OCI-LY7 (cell line): Measurements from ENCODE around the gene FDX2. TPM values are rescaled to one million over a fixed set of nuclear protein-coding genes. Genes with fewer than 3 reads are reported as not detected.

Source experiments
- BruUV-seq: library from RNA; stranded (reverse); fragments of 400-500 nt; replicated peaks from 2 replicates; lab custom pipeline; 2021; lab: Mats Ljungman, UMichigan
- CTCF ChIA-PET: fragments of 300-600 bp; sonication (Branson Sonifier 250); formaldehyde crosslinking; loops from one replicate; lab custom pipeline; 2022; ENCODE audit warnings: antibody characterized with exemption; ENCODE audit not compliant: unreplicated experiment; lab: Charles Lee
- POLR2A ChIA-PET: fragments of 300-600 bp; sonication (Branson Sonifier 250); formaldehyde crosslinking; loops from one replicate; lab custom pipeline; 2022; ENCODE audit warnings: antibody characterized with exemption; lab: Charles Lee
- DNase-seq: peaks from one replicate; pipeline ENCODE4 v3.0.0-alpha.2; 2015; ENCODE audit warnings: low spot score
- H2AFZ ChIP-seq: fragments of 200-600 bp; sonication (generic), shearing (Covaris generic); 2 replicates; pipeline ENCODE4 v1.6.1; 2014; ENCODE audit warnings: mild to moderate bottlenecking, antibody characterized with exemption, low read length, moderate library complexity
- H3K27ac ChIP-seq: fragments of 200-600 bp; sonication (generic); 2 replicates; pipeline ENCODE4 v1.5.1; 2014; ENCODE audit warnings: mixed run types, low read depth, mild to moderate bottlenecking, moderate library complexity, low read length, inconsistent platforms; ENCODE audit not compliant: poor library complexity, severe bottlenecking
- H3K36me3 ChIP-seq: fragments of 200-600 bp; sonication (generic); 2 replicates; pipeline ENCODE4 v1.6.1; 2014; ENCODE audit warnings: mild to moderate bottlenecking, antibody characterized with exemption, low read length, moderate library complexity, mixed read lengths; ENCODE audit not compliant: insufficient read depth
- H3K4me1 ChIP-seq: fragments of 200-600 bp; sonication (generic); 2 replicates; pipeline ENCODE4 v1.5.1; 2014; ENCODE audit warnings: mild to moderate bottlenecking, low read length; ENCODE audit not compliant: insufficient read depth, poor library complexity, severe bottlenecking
- H3K4me2 ChIP-seq: fragments of 200-600 bp; sonication (generic); 2 replicates; pipeline ENCODE4 v1.6.1; 2014; ENCODE audit warnings: mild to moderate bottlenecking, low read length
- H3K4me3 ChIP-seq: fragments of 200-600 bp; sonication (generic); 2 replicates; pipeline ENCODE4 v1.5.1; 2014; ENCODE audit warnings: mild to moderate bottlenecking, low read depth, low read length; ENCODE audit not compliant: poor library complexity, severe bottlenecking
- H3K79me2 ChIP-seq: fragments of 200-600 bp; sonication (generic); 2 replicates; pipeline ENCODE4 v1.6.1; 2016; ENCODE audit warnings: low read depth, mild to moderate bottlenecking, low read length, moderate library complexity, mixed read lengths; ENCODE audit not compliant: insufficient read depth
- H3K9me2 ChIP-seq: fragments of 200-600 bp; sonication (generic); 2 replicates; pipeline ENCODE4 v1.6.1; 2016; ENCODE audit warnings: mild to moderate bottlenecking, low read length, mixed read lengths; ENCODE audit not compliant: insufficient read depth
- H3K9me3 ChIP-seq: fragments of 200-600 bp; sonication (generic); 2 replicates; pipeline ENCODE4 v1.6.1; 2014; ENCODE audit warnings: mild to moderate bottlenecking, mixed run types, low read length, mixed read lengths
- H4K20me1 ChIP-seq: fragments of 200-600 bp; sonication (generic); 2 replicates; pipeline ENCODE4 v1.6.1; 2014; ENCODE audit warnings: mild to moderate bottlenecking, antibody characterized with exemption, low read length, moderate library complexity, mixed read lengths; ENCODE audit not compliant: insufficient read depth
- CTCF ChIP-seq: fragments of 200-600 bp; sonication (generic); conservative IDR thresholded peaks from 2 replicates; pipeline ENCODE4 v1.5.1; 2014; ENCODE audit warnings: mild to moderate bottlenecking, antibody characterized with exemption, low read length, moderate library complexity, mixed read lengths
- EZH2phosphoT487 ChIP-seq: fragments of 200-600 bp; sonication (generic); IDR thresholded peaks from 2 replicates; pipeline ENCODE4 v1.6.1; 2018; ENCODE audit warnings: low read depth, borderline replicate concordance, mild to moderate bottlenecking, mixed run types, antibody characterized with exemption, low read length, moderate library complexity, mixed read lengths
- intact Hi-C: fragments of 100-400 bp; cut with micrococcal nuclease; formaldehyde crosslinking; loops from one replicate; pipeline ENCODE4 v1.10.0; 2022; ENCODE audit not compliant: unreplicated experiment
- total RNA-seq, 2 experiments: library from RNA; depleted of rRNA in 1 of 2; stranded (reverse); fragments of >200 nt in 1 of 2; shearing (Covaris generic) in 1 of 2; gene quantifications; 2 replicates each; pipeline ENCODE4 v1.2.3, GENCODE V29; 2014 to 2022

Gene FDX2
- total RNA-seq, 2 experiments from 2014 or later: 17.1 to 17.2 TPM

GRCh38 chr19:10271543-10272086, 44.2 kb downstream of the FDX2 start:
- peak; percentile 90 for DNase-seq
- H4K20me1 ChIP-seq: no peaks in the 10 kb centered on the region
- ChIA-PET POLR2A (interaction anchor here (0.6 to 2.4 kb wide), 12 partner anchors 9 to 179 kb away, joined by 3 to 14 read pairs (median 4); partner anchors contain the start of genes ICAM4, ICAM5, RAVER1 and TYK2), CTCF (interaction anchor here (0.8 to 1.3 kb wide), 5 partner anchors 13 to 154 kb away, joined by 3 to 4 read pairs (median 3); no protein-coding TSS in a partner anchor)
- no peak for TF ChIP-seq EZH2phosphoT487
- no peak for TF ChIP-seq CTCF
- peak overlapping the region; percentile 75 for H3K27ac ChIP-seq
- peaks cover 31% of the 10 kb centered on the region for H3K4me1 ChIP-seq
- H3K79me2 ChIP-seq: 0 out of 2 replicates have a peak, but pooled peaks cover 5% of the 10 kb centered on the region
- H3K4me2 ChIP-seq: peak overlapping the region; percentile 86
- BruUV-seq: TSS peak; percentile 90
- peak overlapping the region; percentile 59; the same call in 1 of the 2 replicates for H2AFZ ChIP-seq
- H3K36me3 ChIP-seq: 0 out of 2 replicates have a peak, but pooled peaks cover 3% of the 10 kb centered on the region
- H3K9me2 ChIP-seq: no peaks in the 10 kb centered on the region
- intact Hi-C loops: no loop called here
- H3K4me3 ChIP-seq: peak overlapping the region; percentile 66
- no peaks in the 10 kb centered on the region for H3K9me3 ChIP-seq

GRCh38 chr19:10270616-10271394, 45.0 kb downstream of the FDX2 start, which contains the start of gene ICAM1:
Gene ICAM1, plus strand, starts transcription at chr19:10271120. Its CDS starts 40 bp downstream, at chr19:10271160.
- intact Hi-C loops: no loop called here
- H3K36me3 ChIP-seq: 0 out of 2 replicates have a peak, but pooled peaks cover 3% of the 10 kb centered on the region

More at GRCh38 chr19:10270616-10271394, 45.0 kb downstream of the FDX2 start, which contains the start of gene ICAM1:
- Histone ChIP-seq H2AFZ (peak within 1 kb of the TSS; percentile 61; the same call in 1 of the 2 replicates), H3K27ac (peak within 1 kb of the TSS; percentile 75), H4K20me1 (no peaks in the 10 kb centered on the region), H3K4me1 (peaks cover 31% of the 10 kb centered on the region), H3K4me2 (peak within 1 kb of the TSS; percentile 86), H3K79me2 (0 out of 2 replicates have a peak, but pooled peaks cover 5% of the 10 kb centered on the region), H3K9me3 (no peaks in the 10 kb centered on the region), H3K9me2 (no peaks in the 10 kb centered on the region), H3K4me3 (peak within 1 kb of the TSS; percentile 66)
- TSS peak; percentile 90 for BruUV-seq
- TF ChIP-seq EZH2phosphoT487: no peak
- 0 out of 2 replicates have a peak, but pooled peaks have one; percentile 17 for TF ChIP-seq CTCF
- CTCF ChIA-PET: interaction anchor here (0.6 to 1.2 kb wide), 6 partner anchors 12 to 153 kb away, joined by 3 to 4 read pairs (median 3); partner anchors contain the start of gene TYK2
- DNase-seq: peak; percentile 80
- POLR2A ChIA-PET: interaction anchor here (0.6 to 2.4 kb wide), 13 partner anchors 10 to 576 kb away, joined by 3 to 14 read pairs (median 4); partner anchors contain the start of genes ICAM4, ICAM5, RAVER1 and TYK2
